Lower leg skin (tissue), 4 donors: ENCODE data around the gene F12. TPM values are rescaled to one million over a fixed set of nuclear protein-coding genes. Genes with fewer than 3 reads are reported as not detected.

Experiments
- DNase-seq, 2 donors: peaks; one replicate each; pipeline ENCODE4 v3.0.0-alpha.2; 2019; ENCODE audit warnings: low spot score in 2 of 2
- H3K4me3 ChIP-seq: fragments of 200-600 bp; sonication (generic); 2 replicates; pipeline ENCODE4 v1.5.1; 2017; ENCODE audit warnings: mild to moderate bottlenecking, low read depth; ENCODE audit not compliant: poor library complexity, severe bottlenecking
- POLR2A ChIP-seq, 2 donors: fragments of 450-650 bp; IDR thresholded peaks; one replicate each; pipeline ENCODE4 v1.6.1; 2016 to 2017; ENCODE audit warnings: antibody characterized with exemption in 2 of 2, mild to moderate bottlenecking in 1 of 2, moderate library complexity in 1 of 2
- WGBS, 2 donors: methylation state at CpG; one replicate each; pipeline ENCODE4 v1.1.5; 2018; 5-methylcytosine and 5-hydroxymethylcytosine counted together
- intact Hi-C: fragments of 100-400 bp; cut with DNase I; formaldehyde crosslinking; loops from one replicate; pipeline ENCODE4 v1.15.0; 2023; ENCODE audit warnings: low total_unique reads
- total RNA-seq, 4 donors: library from RNA; depleted of rRNA; stranded (reverse); fragments of >200 nt; gene quantifications; one replicate each; pipeline ENCODE4 v1.1.0, GENCODE V29; 2016
- TF ChIP-seq, protein P1 (sequence below), 3 donors: fragments of 450-650 bp; IDR thresholded peaks; one replicate each; pipeline ENCODE4 v1.5.1; 2016; ENCODE audit warnings: antibody characterized with exemption in 3 of 3, mild to moderate bottlenecking in 3 of 3, moderate library complexity in 2 of 3

F12 gene
- total RNA-seq, 4 donors from 2014 or later, result 1.9 to 14.5 (median 10.1) TPM

DNA sequence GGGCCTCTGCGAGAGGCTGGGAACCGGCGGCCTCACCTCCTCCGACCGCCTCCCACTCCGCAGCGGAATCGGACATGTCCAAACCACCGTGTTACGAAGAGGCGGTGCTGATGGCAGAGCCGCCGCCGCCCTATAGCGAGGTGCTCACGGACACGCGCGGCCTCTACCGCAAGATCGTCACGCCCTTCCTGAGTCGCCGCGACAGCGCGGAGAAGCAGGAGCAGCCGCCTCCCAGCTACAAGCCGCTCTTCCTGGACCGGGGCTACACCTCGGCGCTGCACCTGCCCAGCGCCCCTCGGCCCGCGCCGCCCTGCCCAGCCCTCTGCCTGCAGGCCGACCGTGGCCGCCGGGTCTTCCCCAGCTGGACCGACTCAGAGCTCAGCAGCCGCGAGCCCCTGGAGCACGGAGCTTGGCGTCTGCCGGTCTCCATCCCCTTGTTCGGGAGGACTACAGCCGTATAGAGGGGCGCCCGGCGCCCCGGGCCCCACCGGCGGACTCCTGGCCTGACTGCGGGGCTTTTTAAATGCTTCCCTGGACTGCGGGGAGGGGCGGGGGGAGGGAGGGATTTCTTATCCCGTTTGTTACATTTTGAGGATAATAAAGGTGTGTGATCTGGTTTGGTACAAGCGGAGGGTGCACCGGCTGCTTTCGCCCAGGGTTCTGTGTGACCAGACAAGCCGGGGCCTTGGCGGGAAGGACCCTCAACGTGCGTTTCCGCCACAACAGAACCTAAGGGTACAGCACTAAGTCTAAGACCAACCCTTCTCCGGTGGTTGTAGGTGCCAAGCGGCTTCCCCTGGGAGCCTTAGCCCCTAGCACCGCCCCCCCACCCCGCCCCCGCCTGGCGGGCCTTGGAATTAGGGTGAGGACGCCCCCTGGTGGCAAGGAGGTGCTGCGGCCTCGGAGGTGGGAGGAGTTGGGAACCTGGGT is 46.6 kb upstream of the F12 start:
- TF ChIP-seq, protein P1, sequence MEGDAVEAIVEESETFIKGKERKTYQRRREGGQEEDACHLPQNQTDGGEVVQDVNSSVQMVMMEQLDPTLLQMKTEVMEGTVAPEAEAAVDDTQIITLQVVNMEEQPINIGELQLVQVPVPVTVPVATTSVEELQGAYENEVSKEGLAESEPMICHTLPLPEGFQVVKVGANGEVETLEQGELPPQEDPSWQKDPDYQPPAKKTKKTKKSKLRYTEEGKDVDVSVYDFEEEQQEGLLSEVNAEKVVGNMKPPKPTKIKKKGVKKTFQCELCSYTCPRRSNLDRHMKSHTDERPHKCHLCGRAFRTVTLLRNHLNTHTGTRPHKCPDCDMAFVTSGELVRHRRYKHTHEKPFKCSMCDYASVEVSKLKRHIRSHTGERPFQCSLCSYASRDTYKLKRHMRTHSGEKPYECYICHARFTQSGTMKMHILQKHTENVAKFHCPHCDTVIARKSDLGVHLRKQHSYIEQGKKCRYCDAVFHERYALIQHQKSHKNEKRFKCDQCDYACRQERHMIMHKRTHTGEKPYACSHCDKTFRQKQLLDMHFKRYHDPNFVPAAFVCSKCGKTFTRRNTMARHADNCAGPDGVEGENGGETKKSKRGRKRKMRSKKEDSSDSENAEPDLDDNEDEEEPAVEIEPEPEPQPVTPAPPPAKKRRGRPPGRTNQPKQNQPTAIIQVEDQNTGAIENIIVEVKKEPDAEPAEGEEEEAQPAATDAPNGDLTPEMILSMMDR (IDR thresholded peaks at IDR 0.05), result peak in 1 of 3 donors; percentile 7
- TF ChIP-seq POLR2A (IDR thresholded peaks at IDR 0.05), result no peak
- peak overlapping the region; percentile 24 for H3K4me3 ChIP-seq
- WGBS, 2 donors, result 1% methylated on average over 16 to 23 of the region's 76 CpGs
- DNase-seq, result peak; percentile 90 to 99
- intact Hi-C loops, result loop anchor here (2.0 to 10.0 kb wide), 2 partner anchors 51 to 141 kb away; partner anchors contain the start of gene MXD3

DNA sequence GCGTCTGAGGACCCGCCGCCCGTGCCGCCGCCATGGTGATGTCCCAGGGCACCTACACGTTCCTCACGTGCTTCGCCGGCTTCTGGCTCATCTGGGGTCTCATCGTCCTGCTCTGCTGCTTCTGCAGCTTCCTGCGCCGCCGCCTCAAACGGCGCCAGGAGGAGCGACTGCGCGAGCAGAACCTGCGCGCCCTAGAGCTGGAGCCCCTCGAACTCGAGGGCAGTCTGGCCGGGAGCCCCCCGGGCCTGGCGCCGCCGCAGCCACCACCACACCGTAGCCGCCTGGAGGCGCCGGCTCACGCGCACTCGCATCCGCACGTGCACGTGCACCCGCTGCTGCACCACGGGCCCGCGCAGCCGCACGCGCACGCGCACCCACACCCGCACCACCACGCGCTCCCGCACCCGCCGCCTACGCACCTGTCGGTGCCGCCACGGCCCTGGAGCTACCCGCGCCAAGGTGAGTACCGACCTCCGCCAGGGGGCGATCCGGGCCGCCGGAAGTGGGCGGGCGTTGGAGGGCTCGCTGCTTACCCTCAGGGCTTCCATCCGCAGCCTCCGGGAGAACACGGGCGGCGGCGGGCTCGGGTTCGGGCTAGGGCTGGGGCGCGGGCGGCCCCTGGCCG is 45.8 kb upstream of the F12 start:
- peak overlapping the region; percentile 24 for H3K4me3 ChIP-seq
- WGBS, 2 donors, result 0 to 1% methylated on average over 43 to 51 of the region's 80 CpGs
- peak in 1 of 2 donors; percentile 95 for DNase-seq
- intact Hi-C loops, result loop anchor here (2.0 to 10.0 kb wide), 2 partner anchors 50 to 140 kb away; partner anchors contain the start of gene MXD3
- TF ChIP-seq, protein P1 (IDR thresholded peaks at IDR 0.05), result no peak
- no peak for TF ChIP-seq POLR2A (IDR thresholded peaks at IDR 0.05)

DNA sequence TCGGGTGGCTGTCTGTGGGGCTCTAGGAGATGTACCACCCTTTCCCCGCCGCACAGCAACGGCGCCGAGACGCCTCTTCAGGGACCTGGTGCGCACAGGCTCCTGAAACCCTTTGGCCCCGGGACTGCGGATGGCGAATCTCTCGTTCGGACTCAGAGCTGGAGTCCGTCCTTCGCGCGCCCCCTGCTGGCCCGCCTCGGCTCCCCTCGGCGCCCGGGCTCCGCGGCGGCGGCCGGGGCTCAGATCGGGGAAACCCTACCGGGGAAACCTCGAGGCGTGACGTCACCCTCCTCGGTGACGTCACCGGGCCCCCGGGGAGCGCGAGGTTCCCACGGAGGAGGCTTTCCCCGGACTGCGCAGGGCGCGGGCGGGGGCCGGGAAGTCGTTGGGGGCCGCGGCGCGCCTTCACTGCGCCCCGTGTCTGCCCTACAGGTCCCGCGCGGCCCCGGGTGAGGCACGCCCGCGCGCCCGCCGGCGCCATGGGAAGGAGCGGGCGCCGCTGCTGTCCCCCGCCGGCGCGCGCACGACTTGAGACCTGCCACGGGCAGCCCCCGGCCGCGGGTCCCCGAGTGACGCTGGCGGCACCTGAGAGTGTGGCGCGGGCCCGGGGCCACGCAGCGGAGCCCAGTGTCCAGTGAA is 45.2 kb upstream of the F12 start:
- DNase-seq, result peak; percentile 88 to 98
- H3K4me3 ChIP-seq, result peak overlapping the region; percentile 24
- intact Hi-C loops, result loop anchor here (2.0 to 10.0 kb wide), 2 partner anchors 50 to 140 kb away; partner anchors contain the start of gene MXD3
- TF ChIP-seq, protein P1 (IDR thresholded peaks at IDR 0.05), result no peak
- TF ChIP-seq POLR2A (IDR thresholded peaks at IDR 0.05), result no peak
- WGBS, 2 donors, result 0% methylated on average over 1 to 69 of the region's 84 CpGs

DNA sequence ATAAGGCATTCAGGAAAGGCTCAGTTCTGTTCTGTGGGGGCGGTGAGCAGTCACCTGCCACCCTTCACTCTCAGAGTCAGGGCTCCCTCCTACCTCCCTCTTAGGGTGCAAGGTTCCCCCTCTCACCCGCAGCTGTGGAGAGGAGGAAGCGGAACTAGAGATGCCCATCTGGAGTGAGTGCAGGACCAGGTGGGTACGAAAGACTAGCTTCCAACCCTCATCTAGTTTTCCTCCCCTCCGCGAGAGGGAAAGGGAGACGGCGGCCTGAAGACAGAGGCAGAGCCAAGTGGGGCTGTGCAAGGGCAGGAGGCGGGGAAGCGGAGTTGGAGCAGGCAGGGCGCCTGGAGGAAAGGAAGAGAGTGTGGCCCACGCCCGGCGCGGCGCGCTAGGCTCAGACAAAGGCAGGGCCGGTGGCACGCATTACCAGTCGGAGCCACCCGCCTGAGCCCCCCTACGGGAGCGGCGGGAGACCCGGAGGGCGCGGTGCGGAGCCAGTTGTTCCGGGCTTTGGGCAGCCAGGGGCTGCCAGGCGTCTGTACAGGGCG is 44.6 kb upstream of the F12 start:
- 6 to 10% methylated on average over 18 to 27 of the region's 31 CpGs for WGBS, 2 donors
- DNase-seq, result no peak
- intact Hi-C loops, result loop anchor here (2.0 to 10.0 kb wide), 2 partner anchors 49 to 139 kb away; partner anchors contain the start of gene MXD3
- no peak overlapping the region for H3K4me3 ChIP-seq
- TF ChIP-seq, protein P1 (IDR thresholded peaks at IDR 0.05), result no peak
- no peak for TF ChIP-seq POLR2A (IDR thresholded peaks at IDR 0.05)
